Central memory CD8-positive, alpha-beta T cell (primary cell): ENCODE results near the gene PSMA6.

Experiments
- ATAC-seq: fragments of 150-1000 bp; cut with Tn5 transposase; replicated peaks from 2 replicates; pipeline ENCODE4 v1.10.0; 2022; ENCODE audit warnings: mild to moderate bottlenecking, moderate FRiP score, moderate number of reproducible peaks; ENCODE audit not compliant: poor library complexity, severe bottlenecking; ENCODE audit errors: extremely low read depth
- DNase-seq, 2 donors: peaks; one replicate each; pipeline ENCODE4 v3.0.0; 2021; ENCODE audit warnings: low spot score in 2 of 2
- H3K27ac Mint-ChIP-seq: one replicate; pipeline ENCODE4 v1.8.0; 2022; ENCODE audit warnings: low read depth, mild to moderate bottlenecking, moderate library complexity, mixed read lengths
- H3K27me3 Mint-ChIP-seq: one replicate; pipeline ENCODE4 v1.8.0; 2022; ENCODE audit warnings: mixed read lengths
- H3K36me3 Mint-ChIP-seq: one replicate; pipeline ENCODE4 v1.8.0; 2022; ENCODE audit warnings: mild to moderate bottlenecking, moderate library complexity, mixed read lengths; ENCODE audit not compliant: insufficient read depth
- H3K4me1 Mint-ChIP-seq: one replicate; pipeline ENCODE4 v1.8.0; 2022; ENCODE audit warnings: mixed read lengths
- H3K4me3 Mint-ChIP-seq: one replicate; pipeline ENCODE4 v1.8.0; 2022; ENCODE audit warnings: mild to moderate bottlenecking, moderate library complexity, mixed read lengths
- H3K9me3 Mint-ChIP-seq: one replicate; pipeline ENCODE4 v1.8.0; 2022; ENCODE audit warnings: mixed read lengths

Gene PSMA6

GRCh38 chr14:35255711-35256110 is 36.5 kb upstream of the PSMA6 start:
- Mint-ChIP-seq H3K4me1 (peaks cover 7% of the 10 kb centered on the region), H3K36me3 (peaks cover 8% of the 10 kb centered on the region)
- ATAC-seq = no peak

DNA sequence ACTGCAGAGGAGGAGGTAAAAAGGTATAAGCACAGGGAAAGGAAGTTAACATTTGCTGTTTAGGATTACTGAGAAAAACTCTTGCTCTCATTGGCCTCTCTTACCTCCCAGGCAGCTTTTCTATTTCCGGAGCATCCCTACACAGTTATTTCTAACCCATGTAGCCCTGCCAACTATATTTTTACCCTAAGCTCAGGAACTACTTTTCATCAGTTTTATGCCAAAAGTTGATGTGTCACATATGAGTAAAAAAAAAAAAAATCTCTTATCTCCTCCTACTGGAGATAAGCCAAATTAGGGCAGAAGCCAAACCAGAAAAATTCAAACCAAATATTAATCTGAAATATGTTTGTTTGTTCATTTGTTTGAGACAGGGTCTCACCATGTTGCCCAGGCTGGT is 34.4 kb upstream of the PSMA6 start:
- ATAC-seq (no peak), DNase-seq (no peak)
- Mint-ChIP-seq H3K27me3 (no peaks in the 10 kb centered on the region), H3K36me3 (peaks cover 11% of the 10 kb centered on the region), H3K27ac (no peak overlapping the region), H3K4me1 (peaks cover 11% of the 10 kb centered on the region), H3K9me3 (no peaks in the 10 kb centered on the region), H3K4me3 (no peak overlapping the region)

More at GRCh38 chr14:35255711-35256110, 36.5 kb upstream of the PSMA6 start:
- Mint-ChIP-seq H3K9me3 (no peaks in the 10 kb centered on the region), H3K27ac (no peak overlapping the region), H3K4me3 (no peak overlapping the region), H3K27me3 (no peaks in the 10 kb centered on the region)
- DNase-seq = no peak

DNA sequence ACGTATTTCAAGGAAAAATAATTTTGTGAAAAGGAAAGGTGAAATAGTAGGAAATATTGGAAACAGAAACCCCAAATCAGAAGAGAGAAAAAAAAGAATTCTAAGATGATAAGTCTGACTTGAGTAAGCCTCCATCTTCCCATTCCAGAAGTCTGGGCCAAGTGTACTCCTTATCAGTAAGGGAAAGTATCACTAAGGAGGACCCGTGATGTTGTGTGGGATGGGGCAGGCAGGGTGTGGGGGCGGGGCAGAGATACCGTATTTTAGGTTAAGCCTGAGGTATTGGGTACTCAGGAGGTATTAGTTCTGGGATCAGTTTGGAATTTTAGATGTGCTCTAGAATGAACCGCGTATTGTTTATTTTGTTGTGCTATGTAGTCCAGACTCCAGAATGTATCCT is 33.8 kb upstream of the PSMA6 start:
- peaks cover 11% of the 10 kb centered on the region for H3K4me1 Mint-ChIP-seq
- no peak overlapping the region for H3K4me3 Mint-ChIP-seq
- peaks cover 11% of the 10 kb centered on the region for H3K36me3 Mint-ChIP-seq
- no peaks in the 10 kb centered on the region for H3K27me3 Mint-ChIP-seq
- no peaks in the 10 kb centered on the region for H3K9me3 Mint-ChIP-seq
- H3K27ac Mint-ChIP-seq = no peak overlapping the region
- DNase-seq (no peak), ATAC-seq (no peak)

GRCh38 chr14:35261774-35262173 is 30.4 kb upstream of the PSMA6 start:
- Mint-ChIP-seq H3K36me3 (peaks cover 13% of the 10 kb centered on the region), H3K9me3 (no peaks in the 10 kb centered on the region), H3K4me1 (peaks cover 4% of the 10 kb centered on the region), H3K27me3 (no peaks in the 10 kb centered on the region), H3K27ac (no peak overlapping the region), H3K4me3 (no peak overlapping the region)
- ATAC-seq = no peak
- DNase-seq = no peak

DNA sequence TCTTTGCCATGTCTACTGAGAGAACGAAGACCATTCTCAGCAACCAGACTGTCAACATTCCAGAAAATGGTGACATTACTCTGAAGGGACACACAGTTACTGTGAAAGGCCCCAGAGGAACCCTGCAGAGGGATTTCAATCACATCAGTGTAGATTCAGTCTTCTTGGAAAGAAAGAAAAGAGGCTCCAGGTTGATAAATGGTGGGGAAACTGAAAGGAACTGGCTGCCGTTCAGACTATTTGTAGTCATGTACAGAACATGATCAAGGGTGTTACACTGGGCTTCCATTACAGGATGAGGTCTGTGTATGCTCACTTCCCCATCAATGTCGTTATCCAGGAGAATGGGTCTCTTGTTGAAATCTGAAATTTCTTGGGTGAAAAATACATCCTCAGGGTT is 29.7 kb upstream of the PSMA6 start:
- no peaks in the 10 kb centered on the region for H3K27me3 Mint-ChIP-seq
- no peak overlapping the region for H3K27ac Mint-ChIP-seq
- H3K36me3 Mint-ChIP-seq = peaks cover 17% of the 10 kb centered on the region
- DNase-seq (no peak), ATAC-seq (no peak)
- no peaks in the 10 kb centered on the region for H3K9me3 Mint-ChIP-seq
- peaks cover 4% of the 10 kb centered on the region for H3K4me1 Mint-ChIP-seq
- H3K4me3 Mint-ChIP-seq = no peak overlapping the region

GRCh38 chr14:35268946-35269345 is 23.2 kb upstream of the PSMA6 start:
- DNase-seq (no peak), ATAC-seq (no peak)
- Mint-ChIP-seq H3K4me1 (no peaks in the 10 kb centered on the region), H3K27me3 (no peaks in the 10 kb centered on the region), H3K9me3 (no peaks in the 10 kb centered on the region), H3K4me3 (no peak overlapping the region), H3K36me3 (peaks cover 35% of the 10 kb centered on the region), H3K27ac (no peak overlapping the region)

DNA sequence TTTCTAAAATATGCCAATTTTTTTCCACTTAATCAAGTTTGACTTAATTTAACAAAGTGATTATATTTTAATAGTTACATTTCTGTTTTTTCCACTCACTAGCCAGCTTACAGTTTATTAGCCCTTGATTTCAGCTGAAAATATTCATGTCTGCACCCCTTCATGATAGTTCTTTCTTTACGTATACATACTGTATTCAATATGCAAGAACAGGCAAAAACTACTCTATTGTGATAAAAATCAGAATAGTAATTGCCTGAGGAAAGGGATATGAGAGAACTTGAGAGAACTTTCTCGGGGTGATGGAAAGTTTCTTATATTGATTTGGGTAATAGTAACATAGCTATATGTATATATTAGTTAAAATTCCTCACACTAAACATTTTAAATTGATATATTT is 17.4 kb upstream of the PSMA6 start:
- Mint-ChIP-seq H3K36me3 (peaks cover 30% of the 10 kb centered on the region), H3K4me1 (no peaks in the 10 kb centered on the region), H3K9me3 (no peaks in the 10 kb centered on the region), H3K27ac (no peak overlapping the region), H3K27me3 (no peaks in the 10 kb centered on the region), H3K4me3 (no peak overlapping the region)
- DNase-seq (no peak), ATAC-seq (no peak)

- Mint-ChIP-seq H3K9me3 (no peaks in the 10 kb centered on the region), H3K4me3 (no peak overlapping the region), H3K27ac (no peak overlapping the region), H3K36me3 (peaks cover 18% of the 10 kb centered on the region), H3K4me1 (peaks cover 5% of the 10 kb centered on the region), H3K27me3 (no peaks in the 10 kb centered on the region)
- no peak for ATAC-seq
- no peak for DNase-seq
These were observed 15.0 kb upstream of the PSMA6 start for GRCh38 chr14:35277179-35277578.

GRCh38 chr14:35279369-35279768 is 12.8 kb upstream of the PSMA6 start:
- Mint-ChIP-seq H3K27ac (no peak overlapping the region), H3K9me3 (no peaks in the 10 kb centered on the region), H3K27me3 (no peaks in the 10 kb centered on the region), H3K36me3 (peaks cover 18% of the 10 kb centered on the region), H3K4me1 (peaks cover 13% of the 10 kb centered on the region), H3K4me3 (no peak overlapping the region)
- ATAC-seq (no peak), DNase-seq (no peak)

DNA sequence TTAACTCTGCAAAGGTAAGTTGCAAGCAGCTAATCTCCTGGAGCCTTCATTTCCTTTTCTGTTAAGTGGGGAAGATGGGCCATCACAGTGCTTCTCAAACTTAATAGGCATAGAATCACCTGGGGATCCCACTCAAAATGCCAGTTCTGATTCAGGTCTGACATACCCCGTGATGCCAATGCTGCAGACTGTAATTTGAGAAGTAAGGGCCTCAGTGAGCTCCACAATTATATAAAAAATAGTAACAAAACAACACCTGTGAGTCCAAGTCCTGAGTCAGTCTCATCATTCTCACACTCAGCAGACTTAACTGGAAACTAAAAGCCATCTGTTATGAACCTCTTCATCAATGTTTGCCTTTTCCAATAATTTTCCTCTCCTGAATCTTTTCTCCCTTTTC is 10.8 kb upstream of the PSMA6 start:
- ATAC-seq = no peak

GRCh38 chr14:35284506-35284905 is 7.7 kb upstream of the PSMA6 start:
- ATAC-seq (no peak), DNase-seq (no peak)
- Mint-ChIP-seq H3K36me3 (peaks cover 16% of the 10 kb centered on the region), H3K9me3 (no peaks in the 10 kb centered on the region), H3K27ac (peak overlapping the region; percentile 80), H3K27me3 (no peaks in the 10 kb centered on the region), H3K4me1 (peaks cover 46% of the 10 kb centered on the region), H3K4me3 (no peak overlapping the region)

More for the DNA sequence above, 10.8 kb upstream of the PSMA6 start:
- H3K9me3 Mint-ChIP-seq = no peaks in the 10 kb centered on the region
- DNase-seq = no peak
- peaks cover 32% of the 10 kb centered on the region for H3K4me1 Mint-ChIP-seq
- no peak overlapping the region for H3K4me3 Mint-ChIP-seq
- peaks cover 20% of the 10 kb centered on the region for H3K36me3 Mint-ChIP-seq
- H3K27me3 Mint-ChIP-seq = no peaks in the 10 kb centered on the region
- no peak overlapping the region for H3K27ac Mint-ChIP-seq

DNA sequence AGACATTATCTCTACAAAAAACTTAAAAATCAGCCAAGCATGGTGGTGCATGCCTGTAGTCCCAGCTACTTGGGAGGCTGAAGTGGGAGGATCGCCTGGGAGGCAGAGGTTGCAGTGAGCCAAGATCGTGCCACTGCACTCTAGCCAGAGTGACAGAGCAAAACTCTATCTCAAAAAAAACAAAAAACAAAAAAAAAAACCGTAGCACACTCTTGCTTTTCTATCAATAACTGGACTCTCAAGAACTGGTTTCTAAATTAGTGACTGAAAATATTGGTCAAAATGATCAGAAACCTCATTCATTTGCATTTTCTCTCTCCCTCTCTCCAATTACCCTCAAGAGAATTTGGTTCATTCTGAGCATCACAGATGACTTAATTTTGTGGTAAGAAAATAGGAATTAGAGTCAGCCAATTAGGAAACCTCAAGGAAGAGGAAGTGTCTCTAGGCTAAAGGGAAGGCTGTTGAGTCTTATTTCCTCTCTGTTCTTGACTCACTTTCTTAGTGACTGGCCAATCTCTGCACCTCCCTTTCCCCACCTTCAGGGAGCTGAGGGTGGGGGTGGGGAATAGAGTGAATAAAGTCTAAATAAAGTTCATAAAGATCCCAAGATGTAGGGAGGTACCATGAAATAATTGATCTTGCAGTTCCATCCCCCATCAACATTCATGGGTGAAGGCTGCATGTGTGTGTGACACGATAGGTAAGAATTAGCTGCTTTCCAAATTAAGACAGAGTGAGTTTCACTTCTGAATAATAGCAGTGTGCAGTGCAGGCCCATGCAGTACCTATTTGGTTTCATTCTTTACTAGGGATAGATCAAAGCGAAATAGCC is 6.8 kb upstream of the PSMA6 start:
- Mint-ChIP-seq H3K9me3 (no peaks in the 10 kb centered on the region), H3K4me3 (peak overlapping the region; percentile 69), H3K27me3 (no peaks in the 10 kb centered on the region), H3K27ac (peak overlapping the region; percentile 80), H3K4me1 (peaks cover 46% of the 10 kb centered on the region), H3K36me3 (peaks cover 12% of the 10 kb centered on the region)
- ATAC-seq (peak; percentile 79), DNase-seq (no peak)

- Mint-ChIP-seq H3K4me3 (peak overlapping the region; percentile 69), H3K27ac (peak overlapping the region; percentile 80), H3K9me3 (no peaks in the 10 kb centered on the region), H3K4me1 (peaks cover 42% of the 10 kb centered on the region), H3K36me3 (peaks cover 12% of the 10 kb centered on the region), H3K27me3 (no peaks in the 10 kb centered on the region)
- DNase-seq (no peak), ATAC-seq (peak; percentile 41)
These were observed 6.1 kb upstream of the PSMA6 start for GRCh38 chr14:35286003-35286600.
